RWPE1 (cell line): Measurements from ENCODE around the gene KRTCAP3.

Experiments
- CTCF ChIA-PET: fragments of 350-600 bp; sonication (Branson Sonifier 250); formaldehyde crosslinking; extraction: SDS; loops from one replicate; lab custom pipeline; 2021; lab: Yijun Ruan, JAX
- POLR2A ChIA-PET: fragments of 400-600 bp; formaldehyde crosslinking; extraction: SDS; loops from one replicate; lab custom pipeline; 2020; ENCODE audit warnings: antibody characterized with exemption; ENCODE audit not compliant: low non-redundant PET; lab: Yijun Ruan, JAX
- DNase-seq: peaks from one replicate; pipeline ENCODE4 v3.0.0; 2012; ENCODE audit warnings: low spot score
- H3K27ac ChIP-seq: fragments of 450-650 bp; 2 replicates; pipeline ENCODE4 v1.5.1; 2017
- CTCF ChIP-seq: fragments of 450-650 bp; conservative IDR thresholded peaks from 2 replicates; pipeline ENCODE4 v1.5.1; 2017; ENCODE audit warnings: low read depth, mild to moderate bottlenecking

Gene KRTCAP3, protein sequence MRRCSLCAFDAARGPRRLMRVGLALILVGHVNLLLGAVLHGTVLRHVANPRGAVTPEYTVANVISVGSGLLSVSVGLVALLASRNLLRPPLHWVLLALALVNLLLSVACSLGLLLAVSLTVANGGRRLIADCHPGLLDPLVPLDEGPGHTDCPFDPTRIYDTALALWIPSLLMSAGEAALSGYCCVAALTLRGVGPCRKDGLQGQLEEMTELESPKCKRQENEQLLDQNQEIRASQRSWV

GRCh38 chr2:27441958-27442919 is at the start of gene KRTCAP3:
Gene KRTCAP3, plus strand, starts transcription at chr2:27442381. Its CDS starts 32 bp downstream, at chr2:27442413.
- peak; percentile 92 for DNase-seq
- TF ChIP-seq CTCF, result peak; percentile 54
- H3K27ac ChIP-seq, result peak within 1 kb of the TSS; percentile 49
- CTCF ChIA-PET, result interaction anchor here (1.3 kb wide), 1 partner anchor 13 kb away, joined by 4 read pairs; no protein-coding TSS in a partner anchor
- POLR2A ChIA-PET, result no interaction called here

GRCh38 chr2:27393225-27393624 is 49.0 kb upstream of the KRTCAP3 start:
- no peak for TF ChIP-seq CTCF
- POLR2A ChIA-PET, result no interaction called here
- no peak overlapping the region for H3K27ac ChIP-seq
- DNase-seq, result no peak
- CTCF ChIA-PET, result no interaction called here

- DNase-seq, result no peak
- TF ChIP-seq CTCF, result no peak
- POLR2A ChIA-PET, result no interaction called here
- CTCF ChIA-PET, result interaction anchor here (0.6 kb wide), 1 partner anchor 64 kb away, joined by 4 read pairs; no protein-coding TSS in a partner anchor
- no peak overlapping the region for H3K27ac ChIP-seq
Measured at GRCh38 chr2:27398962-27399361, 43.2 kb upstream of the KRTCAP3 start.

DNA sequence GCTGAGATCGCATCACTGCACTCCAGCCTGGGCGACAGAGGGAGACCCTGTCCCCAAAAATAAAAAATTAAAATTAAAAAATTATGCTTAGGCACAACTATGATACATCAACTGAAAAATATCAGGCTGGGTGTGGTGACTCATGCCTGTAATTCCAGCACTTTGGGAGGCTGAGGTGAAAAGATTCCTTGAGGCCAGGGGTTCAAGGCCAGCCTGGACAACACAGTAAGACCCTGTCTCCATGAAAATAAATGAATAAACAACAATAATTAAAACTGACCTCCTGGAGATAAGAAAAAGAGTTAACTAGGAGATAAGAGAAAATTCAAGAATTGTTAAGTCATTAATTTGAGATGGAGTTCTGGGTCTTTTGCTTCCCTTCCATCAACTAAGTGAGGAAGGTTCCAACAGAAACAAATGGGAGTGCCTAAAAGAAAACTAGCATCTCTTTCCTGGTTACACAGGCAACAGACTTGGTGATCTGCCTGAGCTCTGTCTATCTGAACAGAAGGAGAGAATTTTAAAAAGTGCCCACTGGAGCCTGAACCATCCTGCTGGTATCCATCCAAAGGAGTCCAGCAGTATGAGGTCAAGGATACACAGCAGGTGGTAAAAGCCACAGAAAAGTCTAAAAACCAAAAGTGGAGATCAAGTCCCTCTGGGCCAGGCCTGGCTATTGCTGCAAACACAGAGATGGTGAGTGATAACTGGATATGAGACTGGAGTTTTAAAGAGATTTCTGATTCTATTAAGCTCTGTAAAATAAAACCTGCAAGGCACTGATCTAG is 41.6 kb upstream of the KRTCAP3 start:
- no peak for TF ChIP-seq CTCF
- ChIA-PET POLR2A (no interaction called here), CTCF (no interaction called here)
- no peak for DNase-seq
- H3K27ac ChIP-seq, result no peak overlapping the region

- 0 out of 2 replicates have a peak overlapping the region, but pooled peaks have one; percentile 13 for H3K27ac ChIP-seq
- peak; percentile 52 for DNase-seq
- POLR2A ChIA-PET, result no interaction called here
- CTCF ChIA-PET, result interaction anchor here (0.9 to 2.9 kb wide), 2 partner anchors 22 kb away, joined by 4 to 19 read pairs; partner anchors contain the start of gene NRBP1
- TF ChIP-seq CTCF, result peak; percentile 73
Measured at GRCh38 chr2:27407798-27408491, 34.2 kb upstream of the KRTCAP3 start.
